OCI-LY7 (cell line): ENCODE results near the gene PHACTR4. TPM values are rescaled to one million over a fixed set of nuclear protein-coding genes. Genes with fewer than 3 reads are reported as not detected.

ENCODE experiments used
- BruUV-seq: library from RNA; stranded (reverse); fragments of 400-500 nt; replicated peaks from 2 replicates; lab custom pipeline; 2021; lab: Mats Ljungman, UMichigan
- CTCF ChIA-PET: fragments of 300-600 bp; sonication (Branson Sonifier 250); formaldehyde crosslinking; loops from one replicate; lab custom pipeline; 2022; ENCODE audit warnings: antibody characterized with exemption; ENCODE audit not compliant: unreplicated experiment; lab: Charles Lee
- POLR2A ChIA-PET: fragments of 300-600 bp; sonication (Branson Sonifier 250); formaldehyde crosslinking; loops from one replicate; lab custom pipeline; 2022; ENCODE audit warnings: antibody characterized with exemption; lab: Charles Lee
- DNase-seq: peaks from one replicate; pipeline ENCODE4 v3.0.0-alpha.2; 2015; ENCODE audit warnings: low spot score
- H2AFZ ChIP-seq: fragments of 200-600 bp; sonication (generic), shearing (Covaris generic); 2 replicates; pipeline ENCODE4 v1.6.1; 2014; ENCODE audit warnings: mild to moderate bottlenecking, antibody characterized with exemption, low read length, moderate library complexity
- H3K27ac ChIP-seq: fragments of 200-600 bp; sonication (generic); 2 replicates; pipeline ENCODE4 v1.5.1; 2014; ENCODE audit warnings: mixed run types, low read depth, mild to moderate bottlenecking, moderate library complexity, low read length, inconsistent platforms; ENCODE audit not compliant: poor library complexity, severe bottlenecking
- H3K36me3 ChIP-seq: fragments of 200-600 bp; sonication (generic); 2 replicates; pipeline ENCODE4 v1.6.1; 2014; ENCODE audit warnings: mild to moderate bottlenecking, antibody characterized with exemption, low read length, moderate library complexity, mixed read lengths; ENCODE audit not compliant: insufficient read depth
- H3K4me1 ChIP-seq: fragments of 200-600 bp; sonication (generic); 2 replicates; pipeline ENCODE4 v1.5.1; 2014; ENCODE audit warnings: mild to moderate bottlenecking, low read length; ENCODE audit not compliant: insufficient read depth, poor library complexity, severe bottlenecking
- H3K4me2 ChIP-seq: fragments of 200-600 bp; sonication (generic); 2 replicates; pipeline ENCODE4 v1.6.1; 2014; ENCODE audit warnings: mild to moderate bottlenecking, low read length
- H3K4me3 ChIP-seq: fragments of 200-600 bp; sonication (generic); 2 replicates; pipeline ENCODE4 v1.5.1; 2014; ENCODE audit warnings: mild to moderate bottlenecking, low read depth, low read length; ENCODE audit not compliant: poor library complexity, severe bottlenecking
- H3K79me2 ChIP-seq: fragments of 200-600 bp; sonication (generic); 2 replicates; pipeline ENCODE4 v1.6.1; 2016; ENCODE audit warnings: low read depth, mild to moderate bottlenecking, low read length, moderate library complexity, mixed read lengths; ENCODE audit not compliant: insufficient read depth
- H3K9me2 ChIP-seq: fragments of 200-600 bp; sonication (generic); 2 replicates; pipeline ENCODE4 v1.6.1; 2016; ENCODE audit warnings: mild to moderate bottlenecking, low read length, mixed read lengths; ENCODE audit not compliant: insufficient read depth
- H3K9me3 ChIP-seq: fragments of 200-600 bp; sonication (generic); 2 replicates; pipeline ENCODE4 v1.6.1; 2014; ENCODE audit warnings: mild to moderate bottlenecking, mixed run types, low read length, mixed read lengths
- H4K20me1 ChIP-seq: fragments of 200-600 bp; sonication (generic); 2 replicates; pipeline ENCODE4 v1.6.1; 2014; ENCODE audit warnings: mild to moderate bottlenecking, antibody characterized with exemption, low read length, moderate library complexity, mixed read lengths; ENCODE audit not compliant: insufficient read depth
- CTCF ChIP-seq: fragments of 200-600 bp; sonication (generic); conservative IDR thresholded peaks from 2 replicates; pipeline ENCODE4 v1.5.1; 2014; ENCODE audit warnings: mild to moderate bottlenecking, antibody characterized with exemption, low read length, moderate library complexity, mixed read lengths
- EZH2phosphoT487 ChIP-seq: fragments of 200-600 bp; sonication (generic); IDR thresholded peaks from 2 replicates; pipeline ENCODE4 v1.6.1; 2018; ENCODE audit warnings: low read depth, borderline replicate concordance, mild to moderate bottlenecking, mixed run types, antibody characterized with exemption, low read length, moderate library complexity, mixed read lengths
- intact Hi-C: fragments of 100-400 bp; cut with micrococcal nuclease; formaldehyde crosslinking; loops from one replicate; pipeline ENCODE4 v1.10.0; 2022; ENCODE audit not compliant: unreplicated experiment
- total RNA-seq, 2 experiments: library from RNA; depleted of rRNA in 1 of 2; stranded (reverse); fragments of >200 nt in 1 of 2; shearing (Covaris generic) in 1 of 2; gene quantifications; 2 replicates each; pipeline ENCODE4 v1.2.3, GENCODE V29; 2014 to 2022

Gene PHACTR4
- total RNA-seq, 2 experiments from 2014 or later, result 17.8 to 44.9 TPM

- no peak for DNase-seq
- no TSS peak for BruUV-seq
- H3K9me3 ChIP-seq, result no peaks in the 10 kb centered on the region
- H3K36me3 ChIP-seq, result no peaks in the 10 kb centered on the region
- POLR2A ChIA-PET, result no interaction called here
- no peak overlapping the region for H3K4me3 ChIP-seq
- H3K4me2 ChIP-seq, result no peak overlapping the region
- H3K27ac ChIP-seq, result no peak overlapping the region
- no peak overlapping the region for H2AFZ ChIP-seq
- no peaks in the 10 kb centered on the region for H3K4me1 ChIP-seq
- CTCF ChIA-PET, result no interaction called here
- no peaks in the 10 kb centered on the region for H3K79me2 ChIP-seq
- no peaks in the 10 kb centered on the region for H3K9me2 ChIP-seq
- TF ChIP-seq EZH2phosphoT487 (no peak), CTCF (no peak)
- intact Hi-C loops, result no loop called here
- H4K20me1 ChIP-seq, result no peaks in the 10 kb centered on the region
These were observed 67.9 kb downstream of the PHACTR4 start for GRCh38 chr1:28437264-28437923.

- no TSS peak for BruUV-seq
- TF ChIP-seq CTCF (no peak), EZH2phosphoT487 (no peak)
- H3K9me2 ChIP-seq, result no peaks in the 10 kb centered on the region
- no peaks in the 10 kb centered on the region for H3K79me2 ChIP-seq
- no peak overlapping the region for H2AFZ ChIP-seq
- DNase-seq, result no peak
- no peak overlapping the region for H3K4me2 ChIP-seq
- H3K36me3 ChIP-seq, result no peaks in the 10 kb centered on the region
- CTCF ChIA-PET, result no interaction called here
- no peak overlapping the region for H3K27ac ChIP-seq
- POLR2A ChIA-PET, result interaction anchor here (0.7 kb wide), 1 partner anchor 35 kb away, joined by 3 read pairs; no protein-coding TSS in a partner anchor
- no peaks in the 10 kb centered on the region for H3K4me1 ChIP-seq
- intact Hi-C loops, result no loop called here
- no peak overlapping the region for H3K4me3 ChIP-seq
- no peaks in the 10 kb centered on the region for H3K9me3 ChIP-seq
- H4K20me1 ChIP-seq, result no peaks in the 10 kb centered on the region
These were observed 68.6 kb downstream of the PHACTR4 start for GRCh38 chr1:28437924-28438699.

- intact Hi-C loops, result no loop called here
- H4K20me1 ChIP-seq, result no peaks in the 10 kb centered on the region
- no peak overlapping the region for H3K4me3 ChIP-seq
- no peaks in the 10 kb centered on the region for H3K4me1 ChIP-seq
- POLR2A ChIA-PET, result interaction anchor here (0.7 kb wide), 1 partner anchor 36 kb away, joined by 3 read pairs; no protein-coding TSS in a partner anchor
- no peak for TF ChIP-seq CTCF
- H3K79me2 ChIP-seq, result no peaks in the 10 kb centered on the region
- no peaks in the 10 kb centered on the region for H3K9me3 ChIP-seq
- no peak overlapping the region for H2AFZ ChIP-seq
- H3K4me2 ChIP-seq, result no peak overlapping the region
- no TSS peak for BruUV-seq
- no peak overlapping the region for H3K27ac ChIP-seq
- H3K9me2 ChIP-seq, result no peaks in the 10 kb centered on the region
- no peak for DNase-seq
- CTCF ChIA-PET, result no interaction called here
- H3K36me3 ChIP-seq, result no peaks in the 10 kb centered on the region
These were observed 69.8 kb downstream of the PHACTR4 start for GRCh38 chr1:28439320-28439719.
